ENCODE results near the gene DNAJC15. TPM values are rescaled to one million over a fixed set of nuclear protein-coding genes. Genes with fewer than 3 reads are reported as not detected.

DNAJC15 gene
- polyA plus RNA-seq (2011; rRNA removed), result 63.6 and 63.9 TPM in 2 replicates
- polyA minus RNA-seq (2011; rRNA and poly(A)+ RNA removed), result 15.4 and 23.5 TPM in 2 replicates

GRCh38 chr13:43023289-43023963 lies at the start of gene DNAJC15:
Gene DNAJC15 (plus strand): TSS chr13:43023586. CDS start chr13:43023627, 41 bp downstream.
- POLR2A ChIA-PET, result interaction anchor here (0.6 kb wide), 2 partner anchors 31 kb away, joined by 3 to 5 read pairs; partner anchors contain the start of gene EPSTI1
- CTCF ChIA-PET, result interaction anchor here (0.6 to 1.0 kb wide), 6 partner anchors 17 to 283 kb away, joined by 3 to 4 read pairs (median 3); partner anchors contain the start of gene EPSTI1

GRCh38 chr13:42976066-42976465 lies 47.3 kb upstream of the DNAJC15 start:
- H3K4me3 ChIP-seq (ENCODE audit: low read depth, low read length), result no peak overlapping the region
- no peak for DNase-seq (ENCODE audit: low read depth)
- no peaks in the 10 kb centered on the region for H3K36me3 ChIP-seq (ENCODE audit: control insufficient read depth, insufficient read depth, low read length)
- ChIA-PET CTCF (interaction anchor here (0.7 kb wide), 1 partner anchor 10 kb away, joined by 4 read pairs; no protein-coding TSS in a partner anchor), POLR2A (no interaction called here)
- no peaks in the 10 kb centered on the region for H3K27me3 ChIP-seq (ENCODE audit: control insufficient read depth, insufficient read depth, low read length)
- no peak for TF ChIP-seq CTCF (IDR thresholded peaks at IDR 0.05; ENCODE audit: insufficient read depth, low read depth, low read length)

More at GRCh38 chr13:43023289-43023963, at the start of gene DNAJC15:
- Histone ChIP-seq H3K27me3 (ENCODE audit: control insufficient read depth, insufficient read depth, low read length) (no peaks in the 10 kb centered on the region), H3K4me3 (ENCODE audit: low read depth, low read length) (peak within 1 kb of the TSS; percentile 75), H3K36me3 (ENCODE audit: control insufficient read depth, insufficient read depth, low read length) (no peaks in the 10 kb centered on the region)
- TF ChIP-seq CTCF (IDR thresholded peaks at IDR 0.05; ENCODE audit: insufficient read depth, low read depth, low read length), result peak; percentile 27; the same call in 1 of the 2 replicates
- peak; percentile 30 for DNase-seq (ENCODE audit: low read depth)

GRCh38 chr13:42977219-42977659 lies 46.1 kb upstream of the DNAJC15 start:
- no peak overlapping the region for H3K4me3 ChIP-seq (ENCODE audit: low read depth, low read length)
- DNase-seq (ENCODE audit: low read depth), result no peak
- ChIA-PET POLR2A (no interaction called here), CTCF (interaction anchor here (1.1 kb wide), 1 partner anchor 9 kb away, joined by 3 read pairs; no protein-coding TSS in a partner anchor)
- no peaks in the 10 kb centered on the region for H3K36me3 ChIP-seq (ENCODE audit: control insufficient read depth, insufficient read depth, low read length)
- H3K27me3 ChIP-seq (ENCODE audit: control insufficient read depth, insufficient read depth, low read length), result no peaks in the 10 kb centered on the region
- no peak for TF ChIP-seq CTCF (IDR thresholded peaks at IDR 0.05; ENCODE audit: insufficient read depth, low read depth, low read length)

- no peak for DNase-seq (ENCODE audit: low read depth)
- CTCF ChIA-PET, result interaction anchor here (1.4 kb wide), 1 partner anchor 10 kb away, joined by 6 read pairs; no protein-coding TSS in a partner anchor
- H3K27me3 ChIP-seq (ENCODE audit: control insufficient read depth, insufficient read depth, low read length), result no peaks in the 10 kb centered on the region
- TF ChIP-seq CTCF (IDR thresholded peaks at IDR 0.05; ENCODE audit: insufficient read depth, low read depth, low read length), result no peak
- H3K4me3 ChIP-seq (ENCODE audit: low read depth, low read length), result no peak overlapping the region
- no peaks in the 10 kb centered on the region for H3K36me3 ChIP-seq (ENCODE audit: control insufficient read depth, insufficient read depth, low read length)
- POLR2A ChIA-PET, result no interaction called here
These were observed 42.1 kb upstream of the DNAJC15 start for GRCh38 chr13:42981317-42981716.

- Histone ChIP-seq H3K27me3 (ENCODE audit: control insufficient read depth, insufficient read depth, low read length) (no peaks in the 10 kb centered on the region), H3K4me3 (ENCODE audit: low read depth, low read length) (no peak overlapping the region), H3K36me3 (ENCODE audit: control insufficient read depth, insufficient read depth, low read length) (no peaks in the 10 kb centered on the region)
- TF ChIP-seq CTCF (IDR thresholded peaks at IDR 0.05; ENCODE audit: insufficient read depth, low read depth, low read length), result no peak
- CTCF ChIA-PET, result interaction anchor here (0.7 kb wide), 1 partner anchor 141 kb away, joined by 3 read pairs; no protein-coding TSS in a partner anchor
- POLR2A ChIA-PET, result no interaction called here
- DNase-seq (ENCODE audit: low read depth), result no peak
These were observed 41.5 kb upstream of the DNAJC15 start for GRCh38 chr13:42981853-42982252.
